ENCODE data around the gene CTXND1. TPM values are rescaled to one million over a fixed set of nuclear protein-coding genes. Genes with fewer than 3 reads are reported as not detected.

Gene CTXND1
- total and polyA plus RNA-seq, 2 of the 8 experiments (the other 6 are each of a cell fraction or from before 2014, with no cell fraction given): 0.03 TPM; not detected in 1

DNA sequence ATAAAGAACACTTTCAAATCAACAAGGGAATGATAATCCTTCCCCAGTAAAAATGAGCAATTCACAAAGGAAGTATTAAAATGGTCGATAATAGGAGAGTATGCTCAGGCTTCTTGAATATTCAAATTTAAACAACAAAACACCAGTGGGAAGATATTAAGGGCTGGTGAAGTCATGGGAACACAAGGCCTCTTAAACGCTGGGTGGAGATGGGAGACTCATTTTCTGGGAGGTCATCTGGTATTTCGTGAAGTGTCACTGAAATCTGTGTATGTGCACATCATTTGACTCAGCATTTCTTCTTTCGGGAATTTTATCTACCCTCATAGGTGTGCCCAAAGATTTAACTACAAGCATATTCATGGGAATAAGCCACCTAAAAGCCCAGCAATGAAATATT lies 40.1 kb upstream of the CTXND1 start:
- POLR2A ChIA-PET (ENCODE audit: partially characterized antibody): no interaction called here
- TF ChIP-seq NRF1 (IDR thresholded peaks at IDR 0.05; ENCODE audit: low read depth, low read length): no peak
- no peak for TF ChIP-seq EGR1 (IDR thresholded peaks at IDR 0.05; ENCODE audit: borderline replicate concordance, low read depth, low read length)
- TF ChIP-seq FOSL1 (IDR thresholded peaks at IDR 0.05; ENCODE audit: insufficient read depth, low read depth, low read length): no peak
- TF ChIP-seq, protein P1, sequence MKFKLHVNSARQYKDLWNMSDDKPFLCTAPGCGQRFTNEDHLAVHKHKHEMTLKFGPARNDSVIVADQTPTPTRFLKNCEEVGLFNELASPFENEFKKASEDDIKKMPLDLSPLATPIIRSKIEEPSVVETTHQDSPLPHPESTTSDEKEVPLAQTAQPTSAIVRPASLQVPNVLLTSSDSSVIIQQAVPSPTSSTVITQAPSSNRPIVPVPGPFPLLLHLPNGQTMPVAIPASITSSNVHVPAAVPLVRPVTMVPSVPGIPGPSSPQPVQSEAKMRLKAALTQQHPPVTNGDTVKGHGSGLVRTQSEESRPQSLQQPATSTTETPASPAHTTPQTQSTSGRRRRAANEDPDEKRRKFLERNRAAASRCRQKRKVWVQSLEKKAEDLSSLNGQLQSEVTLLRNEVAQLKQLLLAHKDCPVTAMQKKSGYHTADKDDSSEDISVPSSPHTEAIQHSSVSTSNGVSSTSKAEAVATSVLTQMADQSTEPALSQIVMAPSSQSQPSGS (IDR thresholded peaks at IDR 0.05; ENCODE audit: low read length): no peak
- no peak for TF ChIP-seq EZH2 (IDR thresholded peaks at IDR 0.05; ENCODE audit: low read depth, low read length, severe bottlenecking)
- TF ChIP-seq SP4 (IDR thresholded peaks at IDR 0.05; ENCODE audit: low read length): no peak
- TF ChIP-seq RBBP5 (IDR thresholded peaks at IDR 0.05; ENCODE audit: borderline replicate concordance, low read depth, low read length): no peak
- TF ChIP-seq TBP (IDR thresholded peaks at IDR 0.05; ENCODE audit: low read depth, low read length): no peak
- no peak for TF ChIP-seq POLR2A (IDR thresholded peaks at IDR 0.05; ENCODE audit: control extremely low read depth in 1 of 2, low read depth in 2 of 2, low read length in 2 of 2)
- no peak for TF ChIP-seq RXRA (IDR thresholded peaks at IDR 0.05; ENCODE audit: insufficient read depth, low read depth, low read length)
- TF ChIP-seq POLR2AphosphoS5 (IDR thresholded peaks at IDR 0.05; ENCODE audit: low read depth, low read length): no peak
- TF ChIP-seq TAF1 (IDR thresholded peaks at IDR 0.05; ENCODE audit: low read depth, low read length): no peak
- TF ChIP-seq JUN (IDR thresholded peaks at IDR 0.05; ENCODE audit: low read depth, low read length): no peak
- TF ChIP-seq TAF7 (optimal IDR thresholded peaks at IDR 0.05; ENCODE audit: borderline replicate concordance, low read depth, low read length): no peak
- TF ChIP-seq JUND (IDR thresholded peaks at IDR 0.05; ENCODE audit: low read length): no peak

More for the DNA sequence above, 40.1 kb upstream of the CTXND1 start:
- H3K79me2 ChIP-seq (ENCODE audit: control insufficient read depth in 1 of 2, insufficient read depth in 2 of 2, low read length in 2 of 2): no peaks in the 10 kb centered on the region
- FAIRE-seq: no peak
- no peak overlapping the region for H2BK5ac ChIP-seq (ENCODE audit: low read depth, low read length)
- H3K79me1 ChIP-seq (ENCODE audit: low read depth, low read length): no peaks in the 10 kb centered on the region
- no peak overlapping the region for H4K5ac ChIP-seq (ENCODE audit: insufficient read length, low read depth, low read length)
- no peak overlapping the region for H3K56ac ChIP-seq (replicated peaks; ENCODE audit: insufficient read length, low read depth, low read length)
- no peaks in the 10 kb centered on the region for H4K20me1 ChIP-seq (replicated peaks in 1 of 2; ENCODE audit: control insufficient read depth in 1 of 2, insufficient read depth in 2 of 2, low read length in 2 of 2)
- no peak overlapping the region for H2BK120ac ChIP-seq (replicated peaks; ENCODE audit: low read depth, low read length)
- no peaks in the 10 kb centered on the region for H3K23me2 ChIP-seq (ENCODE audit: low read depth, low read length)
- H4K91ac ChIP-seq (replicated peaks; ENCODE audit: insufficient read length, low read length): no peak overlapping the region
- H3K4me2 ChIP-seq (ENCODE audit: insufficient read depth in 1 of 2, low read depth in 2 of 2, low read length in 2 of 2): no peak overlapping the region
- CTCF ChIA-PET (ENCODE audit: partially characterized antibody): no interaction called here
- H4K8ac ChIP-seq (ENCODE audit: extremely low read depth, insufficient read depth, low read length): no peak overlapping the region
- no peak overlapping the region for H2BK15ac ChIP-seq (ENCODE audit: low read length)
- no peaks in the 10 kb centered on the region for H3K36me3 ChIP-seq (ENCODE audit: control insufficient read depth in 2 of 4, insufficient read depth in 4 of 4, low read length in 3 of 4)
- H3K9ac ChIP-seq (replicated peaks in 1 of 4; ENCODE audit: extremely low read depth in 1 of 4, low read depth in 3 of 4, low read length in 3 of 4): no peak overlapping the region
- H3K27ac ChIP-seq (ENCODE audit: low read depth, low read length): no peak overlapping the region
- 88% methylated on average over 4 of the region's 4 CpGs; no CpG with 5 or more reads in 1 of the 2 experiments for WGBS, 2 experiments (ENCODE audit: extremely low coverage in 1 of 2, insufficient coverage in 1 of 2, insufficient read length in 1 of 2, insufficient replicate concordance in 2 of 2, low coverage in 1 of 2, low lambda C conversion rate in 2 of 2, missing lambda C conversion rate in 1 of 2)
- no peak overlapping the region for H2BK12ac ChIP-seq (ENCODE audit: low read depth, low read length)
- no peak overlapping the region for H2AFZ ChIP-seq (ENCODE audit: low read length)
- H3K4me1 ChIP-seq (replicated peaks in 1 of 4; ENCODE audit: control insufficient read depth in 3 of 4, insufficient read depth in 4 of 4, low read length in 3 of 4): peaks cover 0 to 3% (median 0%) of the 10 kb centered on the region in 4 experiments; a peak in 1 of 7 replicates
- H3K18ac ChIP-seq (ENCODE audit: extremely low read depth, low read length): no peak overlapping the region
- no peaks in the 10 kb centered on the region for H3K27me3 ChIP-seq (replicated peaks in 1 of 4; ENCODE audit: control insufficient read depth in 3 of 4, extremely low read depth in 1 of 4, insufficient read depth in 3 of 4, low read length in 3 of 4)
- H3K14ac ChIP-seq (ENCODE audit: insufficient read length): no peak overlapping the region
- H3K23ac ChIP-seq (ENCODE audit: insufficient read length): no peak overlapping the region
- H3K9me3 ChIP-seq (ENCODE audit: insufficient read depth in 2 of 2, low read depth in 1 of 2, low read length in 1 of 2): no peaks in the 10 kb centered on the region; a peak in 1 of 4 replicates
- no peak overlapping the region for H2AK5ac ChIP-seq (ENCODE audit: low read depth, low read length)
- no peak overlapping the region for H2BK20ac ChIP-seq (ENCODE audit: low read length)
- DNase-seq (ENCODE audit: low read depth in 1 of 2, low spot score in 2 of 2): no peak
- no peak overlapping the region for H3K4ac ChIP-seq (replicated peaks; ENCODE audit: insufficient read length, low read depth, low read length)
- no peak overlapping the region for H3K4me3 ChIP-seq (ENCODE audit: extremely low read depth in 1 of 4, insufficient read depth in 2 of 4, low read depth in 3 of 4, low read length in 4 of 4)

Measured in H1 (cell line).